ENCODE results near the gene KIAA1958. TPM values are rescaled to one million over a fixed set of nuclear protein-coding genes. Genes with fewer than 3 reads are reported as not detected.

Gene KIAA1958
- total RNA-seq, 2 donors from 2014 or later, result 9.0 to 10.6 TPM

DNA sequence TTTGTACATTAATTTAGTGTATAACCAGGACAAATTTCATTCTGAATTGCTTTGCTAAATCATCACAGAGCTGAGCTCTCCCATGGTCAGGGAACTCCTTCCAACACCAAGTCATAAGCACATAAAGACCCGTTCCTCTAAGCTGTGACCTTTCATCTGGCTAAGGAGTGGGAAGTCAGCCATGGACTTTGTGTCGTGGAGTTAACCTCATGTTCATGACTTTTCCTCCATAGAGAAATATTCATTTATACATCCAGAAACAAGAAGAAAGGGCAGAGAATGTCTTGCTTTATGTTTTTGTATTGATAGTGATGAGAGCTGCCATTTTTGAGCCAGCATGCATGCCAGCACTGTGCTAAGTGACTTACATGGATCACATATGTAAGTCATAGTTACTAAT lies 133.8 kb downstream of the KIAA1958 start:
- DNase-seq, result no peak
- Histone ChIP-seq H3K27me3 (no peaks in the 10 kb centered on the region), H3K9ac (ENCODE audit: low read depth in 2 of 2, low read length in 2 of 2) (no peak overlapping the region), H3K9me3 (no peaks in the 10 kb centered on the region), H3K4me3 (no peak overlapping the region), H3K4me1 (no peaks in the 10 kb centered on the region), H3K36me3 (no peaks in the 10 kb centered on the region), H3K27ac (no peak overlapping the region)
- intact Hi-C loops (cut with DNase I), result no loop called here
- TF ChIP-seq, protein P1, sequence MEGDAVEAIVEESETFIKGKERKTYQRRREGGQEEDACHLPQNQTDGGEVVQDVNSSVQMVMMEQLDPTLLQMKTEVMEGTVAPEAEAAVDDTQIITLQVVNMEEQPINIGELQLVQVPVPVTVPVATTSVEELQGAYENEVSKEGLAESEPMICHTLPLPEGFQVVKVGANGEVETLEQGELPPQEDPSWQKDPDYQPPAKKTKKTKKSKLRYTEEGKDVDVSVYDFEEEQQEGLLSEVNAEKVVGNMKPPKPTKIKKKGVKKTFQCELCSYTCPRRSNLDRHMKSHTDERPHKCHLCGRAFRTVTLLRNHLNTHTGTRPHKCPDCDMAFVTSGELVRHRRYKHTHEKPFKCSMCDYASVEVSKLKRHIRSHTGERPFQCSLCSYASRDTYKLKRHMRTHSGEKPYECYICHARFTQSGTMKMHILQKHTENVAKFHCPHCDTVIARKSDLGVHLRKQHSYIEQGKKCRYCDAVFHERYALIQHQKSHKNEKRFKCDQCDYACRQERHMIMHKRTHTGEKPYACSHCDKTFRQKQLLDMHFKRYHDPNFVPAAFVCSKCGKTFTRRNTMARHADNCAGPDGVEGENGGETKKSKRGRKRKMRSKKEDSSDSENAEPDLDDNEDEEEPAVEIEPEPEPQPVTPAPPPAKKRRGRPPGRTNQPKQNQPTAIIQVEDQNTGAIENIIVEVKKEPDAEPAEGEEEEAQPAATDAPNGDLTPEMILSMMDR (IDR thresholded peaks at IDR 0.05), result no peak

DNA sequence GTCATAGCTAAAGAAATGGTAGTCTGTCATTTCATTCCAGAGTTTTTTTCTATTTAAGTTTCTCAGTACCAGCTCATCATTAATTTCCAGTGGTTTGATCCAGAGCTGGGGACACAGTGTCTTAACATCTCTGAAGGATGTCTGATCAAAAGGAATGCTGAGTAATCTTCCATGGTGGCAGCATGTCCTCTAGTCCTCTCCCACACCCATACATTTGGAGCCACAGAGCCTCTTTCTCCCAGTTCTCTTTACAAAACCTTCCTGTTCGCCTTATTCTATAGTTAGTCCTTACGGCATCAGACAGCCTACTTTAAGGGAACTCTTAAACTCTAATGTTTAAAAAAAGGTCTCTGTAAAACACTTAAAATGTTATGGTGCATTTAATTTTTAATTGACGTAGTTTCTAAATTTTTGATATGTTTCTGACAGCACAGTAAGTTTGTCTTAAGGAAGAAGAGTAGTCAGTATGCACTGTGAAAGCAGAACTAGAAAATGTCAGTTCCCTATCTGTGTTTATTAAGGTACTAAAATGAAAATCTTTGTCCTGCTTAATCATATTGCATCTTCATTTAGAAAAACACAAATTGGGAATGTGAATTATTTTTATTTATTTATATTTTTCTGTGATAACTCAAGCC lies 134.5 kb downstream of the KIAA1958 start:
- DNase-seq, result no peak
- Histone ChIP-seq H3K36me3 (no peaks in the 10 kb centered on the region), H3K9ac (ENCODE audit: low read depth in 2 of 2, low read length in 2 of 2) (no peak overlapping the region), H3K27me3 (no peaks in the 10 kb centered on the region), H3K4me3 (no peak overlapping the region), H3K4me1 (no peaks in the 10 kb centered on the region), H3K9me3 (no peaks in the 10 kb centered on the region), H3K27ac (no peak overlapping the region)
- intact Hi-C loops (cut with DNase I), result no loop called here
- TF ChIP-seq, protein P1 (IDR thresholded peaks at IDR 0.05), result no peak

DNA sequence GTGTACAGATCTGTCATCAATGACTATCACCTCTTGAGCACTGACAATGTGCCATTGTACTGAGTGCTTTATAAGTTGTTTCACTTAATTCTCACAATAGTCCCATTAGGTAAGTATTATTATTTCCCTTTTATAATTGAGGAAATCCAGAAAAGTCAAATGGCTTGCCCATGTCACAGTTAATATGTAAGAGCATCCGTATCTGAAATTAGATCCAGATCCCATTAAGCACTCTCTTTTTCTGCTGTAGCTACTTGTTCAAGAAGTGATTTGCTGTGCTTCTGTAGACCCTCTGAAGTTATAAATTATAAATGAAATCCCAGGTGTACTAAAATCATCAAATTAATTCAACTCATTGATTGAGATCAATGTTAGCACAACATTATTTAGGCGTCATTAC lies 136.6 kb downstream of the KIAA1958 start:
- Histone ChIP-seq H3K27me3 (no peaks in the 10 kb centered on the region), H3K36me3 (no peaks in the 10 kb centered on the region), H3K9me3 (no peaks in the 10 kb centered on the region), H3K4me1 (no peaks in the 10 kb centered on the region), H3K9ac (ENCODE audit: low read depth in 2 of 2, low read length in 2 of 2) (no peak overlapping the region), H3K4me3 (no peak overlapping the region), H3K27ac (no peak overlapping the region)
- intact Hi-C loops (cut with DNase I), result no loop called here
- TF ChIP-seq, protein P1 (IDR thresholded peaks at IDR 0.05), result no peak
- no peak for DNase-seq

DNA sequence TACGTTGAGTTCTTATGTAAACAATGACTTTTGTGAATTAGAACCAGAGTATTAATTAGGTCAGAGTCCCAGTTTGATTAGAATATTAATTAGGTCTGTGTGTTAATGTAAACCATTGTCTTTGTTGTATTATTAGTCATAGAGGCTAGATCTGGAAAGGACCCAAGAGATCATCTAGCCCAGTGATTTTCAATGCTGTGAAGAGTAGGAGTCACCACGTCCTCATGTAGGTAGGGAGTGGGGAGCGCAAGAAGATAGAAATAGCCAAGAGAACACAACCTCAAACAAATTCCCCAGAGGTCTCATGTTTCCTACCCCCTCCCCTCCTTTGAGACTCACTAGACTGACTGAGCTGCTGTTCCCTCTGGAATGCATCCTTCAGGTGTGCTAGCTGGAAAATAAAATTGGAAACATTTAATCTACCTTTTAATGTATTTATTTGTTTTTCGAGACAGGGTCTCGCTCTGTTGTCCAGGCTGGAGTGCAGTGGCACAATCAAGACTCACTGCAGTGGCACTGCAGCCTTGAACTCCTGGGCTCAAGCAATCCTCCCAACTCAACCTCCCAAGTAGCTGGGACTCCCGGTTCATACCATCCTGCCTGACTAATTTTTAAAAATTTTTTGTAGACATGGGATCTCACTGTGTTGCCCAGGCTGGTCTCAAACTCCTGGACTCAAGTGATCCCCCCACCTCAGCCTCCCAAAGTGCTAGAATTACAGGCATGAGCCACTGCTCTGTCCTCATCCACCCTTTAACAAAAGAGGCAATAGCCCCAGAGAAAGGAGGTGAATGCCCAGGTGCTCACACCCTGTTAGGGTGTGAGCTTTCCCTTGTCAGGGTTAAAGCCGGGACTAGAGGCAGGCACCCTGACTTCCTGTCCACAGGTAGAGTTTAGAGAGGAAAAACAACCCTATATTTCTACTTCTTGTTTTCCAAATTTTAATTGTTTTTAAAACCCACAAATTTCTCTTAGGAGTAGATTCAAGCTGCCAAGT lies 138.4 kb downstream of the KIAA1958 start:
- no peaks in the 10 kb centered on the region for H3K27me3 ChIP-seq
- TF ChIP-seq, protein P1 (IDR thresholded peaks at IDR 0.05), result no peak
- H3K9ac ChIP-seq (ENCODE audit: low read depth in 2 of 2, low read length in 2 of 2), result no peak overlapping the region
- no peak overlapping the region for H3K4me3 ChIP-seq
- no peaks in the 10 kb centered on the region for H3K9me3 ChIP-seq
- H3K4me1 ChIP-seq, result no peaks in the 10 kb centered on the region
- H3K27ac ChIP-seq, result no peak overlapping the region
- DNase-seq, result no peak
- intact Hi-C loops (cut with DNase I), result no loop called here
- H3K36me3 ChIP-seq, result no peaks in the 10 kb centered on the region

DNA sequence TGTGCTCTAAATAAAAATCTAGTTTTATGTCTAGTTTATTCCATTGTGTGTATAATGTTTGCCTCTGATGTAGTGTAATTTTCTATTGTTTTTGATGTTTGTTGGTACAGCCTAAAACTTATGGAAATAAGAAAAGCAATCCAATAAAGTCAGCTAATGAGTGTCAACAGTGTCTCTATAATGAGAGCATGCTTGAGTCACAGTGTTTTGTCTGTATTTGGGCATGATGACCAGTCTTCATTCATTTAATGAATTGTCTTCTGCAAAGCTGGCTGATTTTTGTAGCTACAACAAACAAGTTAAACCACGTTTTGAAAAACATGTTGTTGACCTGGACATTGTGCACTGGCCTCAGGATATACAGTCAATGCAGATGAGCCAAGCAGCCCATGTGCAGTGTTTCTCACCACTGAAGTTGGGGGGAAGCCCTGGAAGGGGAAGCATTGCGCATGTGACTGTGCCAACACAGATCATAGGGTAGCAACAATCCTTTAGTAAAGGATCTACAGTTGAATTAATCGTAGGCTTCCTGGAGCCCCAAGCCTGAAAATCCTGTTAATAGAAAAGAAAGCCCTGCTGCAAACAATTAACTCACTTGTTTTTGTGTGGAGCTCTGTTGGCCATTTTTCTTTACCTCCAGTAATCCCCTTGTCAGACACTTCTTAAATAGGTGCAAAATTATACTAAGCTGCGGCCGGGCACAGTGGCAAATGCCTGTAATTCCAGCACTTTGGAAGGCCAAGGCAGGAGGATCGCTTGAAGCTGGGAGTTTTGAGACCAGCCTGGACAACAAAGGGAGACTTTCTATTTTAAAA lies 143.3 kb downstream of the KIAA1958 start:
- H3K27me3 ChIP-seq, result no peaks in the 10 kb centered on the region
- intact Hi-C loops (cut with DNase I), result no loop called here
- H3K27ac ChIP-seq, result no peak overlapping the region
- DNase-seq, result no peak
- no peak overlapping the region for H3K9ac ChIP-seq (ENCODE audit: low read depth in 2 of 2, low read length in 2 of 2)
- no peak overlapping the region for H3K4me3 ChIP-seq
- H3K4me1 ChIP-seq, result no peaks in the 10 kb centered on the region
- TF ChIP-seq, protein P1 (IDR thresholded peaks at IDR 0.05), result no peak
- H3K36me3 ChIP-seq, result no peaks in the 10 kb centered on the region
- no peaks in the 10 kb centered on the region for H3K9me3 ChIP-seq
